HEK293T (cell line): ENCODE data around the gene ZNF865.

Source experiments
- ARNT ChIP-seq: fragments of 450-650 bp; IDR thresholded peaks from 2 replicates; pipeline ENCODE4 v1.6.1; 2017; ENCODE audit warnings: mild to moderate bottlenecking
- CTBP1 ChIP-seq: fragments of 450-650 bp; IDR thresholded peaks from 2 replicates; pipeline ENCODE4 v1.6.1; 2016; ENCODE audit warnings: borderline replicate concordance
- FOXA1 ChIP-seq: fragments of 450-650 bp; IDR thresholded peaks from 2 replicates; pipeline ENCODE4 v1.6.1; 2016; ENCODE audit warnings: mild to moderate bottlenecking
- FOXK2 ChIP-seq: fragments of 450-650 bp; IDR thresholded peaks from 2 replicates; pipeline ENCODE4 v1.6.1; 2016; ENCODE audit warnings: mild to moderate bottlenecking
- FOXM1 ChIP-seq: fragments of 450-650 bp; IDR thresholded peaks from 2 replicates; pipeline ENCODE4 v1.6.1; 2017; ENCODE audit warnings: mild to moderate bottlenecking, borderline replicate concordance
- HDGF ChIP-seq: fragments of 450-650 bp; IDR thresholded peaks from 2 replicates; pipeline ENCODE4 v1.6.1; 2017; ENCODE audit warnings: antibody characterized with exemption, borderline replicate concordance
- LEF1 ChIP-seq: fragments of 450-650 bp; IDR thresholded peaks from 2 replicates; pipeline ENCODE4 v1.6.1; 2017; ENCODE audit warnings: mild to moderate bottlenecking, borderline replicate concordance
- NFRKB ChIP-seq: fragments of 450-650 bp; IDR thresholded peaks from 2 replicates; pipeline ENCODE4 v1.6.1; 2016; ENCODE audit warnings: mild to moderate bottlenecking, moderate library complexity
- SUZ12 ChIP-seq: fragments of 450-650 bp; IDR thresholded peaks from 2 replicates; pipeline ENCODE4 v1.6.1; 2016; ENCODE audit warnings: mild to moderate bottlenecking
- ZNF384 ChIP-seq: fragments of 450-650 bp; IDR thresholded peaks from 2 replicates; pipeline ENCODE4 v1.6.1; 2016

DNA sequence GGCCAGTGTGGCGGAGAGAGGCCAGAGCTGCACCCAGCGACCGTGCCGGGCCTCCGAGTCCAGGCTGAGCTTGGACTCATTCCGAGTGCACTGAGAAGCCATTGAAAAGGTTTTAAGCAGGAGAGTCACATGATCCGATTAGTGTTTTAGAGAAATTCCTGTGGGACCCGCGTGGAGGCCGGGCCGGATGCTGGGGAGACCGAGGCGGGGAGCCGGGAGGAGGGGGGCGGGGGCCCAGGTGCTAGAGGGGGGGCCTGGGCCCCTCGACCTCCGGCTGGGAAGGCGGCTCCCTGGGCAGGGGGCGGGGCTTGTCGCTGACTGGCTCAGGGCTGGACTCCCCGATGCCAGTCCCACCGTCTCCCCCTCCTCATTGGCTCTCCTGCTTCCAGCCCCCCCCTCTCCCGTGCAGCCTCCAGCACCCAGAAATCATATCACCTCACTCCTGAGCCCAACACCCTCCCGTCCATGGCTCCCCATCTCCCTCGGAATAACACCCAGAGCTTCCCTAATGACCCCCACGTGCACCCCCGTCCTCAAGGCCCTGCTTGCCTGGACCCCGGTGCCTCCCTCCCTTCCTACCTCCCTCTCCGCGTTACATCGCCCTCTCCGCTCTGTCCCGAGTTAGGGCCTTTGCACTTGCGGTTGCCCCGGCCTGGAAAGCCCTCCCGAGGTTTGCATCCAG, 19.6 kb upstream of the ZNF865 start:
- TF ChIP-seq SUZ12 = no peak
- TF ChIP-seq NFRKB = no peak
- no peak for TF ChIP-seq ZNF384
- no peak for TF ChIP-seq FOXK2
- TF ChIP-seq ARNT = no peak
- no peak for TF ChIP-seq FOXA1
- TF ChIP-seq LEF1 = no peak
- TF ChIP-seq FOXM1 = no peak
- no peak for TF ChIP-seq CTBP1
- no peak for TF ChIP-seq HDGF
